PC-3 (cell line): Measurements from ENCODE around the gene MSTN. TPM values are rescaled to one million over a fixed set of nuclear protein-coding genes. Genes with fewer than 3 reads are reported as not detected.

Experiments used
- ATAC-seq: fragments of 200-7000 bp; cut with Tn5 transposase; 2 replicates; pipeline ENCODE4 v1.9.1; 2020; ENCODE audit warnings: mild to moderate bottlenecking, moderate library complexity
- BruUV-seq: library from RNA; stranded (reverse); fragments of 400-500 nt; replicated peaks from 2 replicates; lab custom pipeline; 2021; lab: Mats Ljungman, UMichigan
- CTCF ChIA-PET: fragments of 300-600 bp; sonication (Branson Sonifier 250); formaldehyde crosslinking; loops from one replicate; lab custom pipeline; 2022; ENCODE audit warnings: antibody characterized with exemption; lab: Charles Lee
- POLR2A ChIA-PET: fragments of 300-600 bp; sonication (Branson Sonifier 250); formaldehyde crosslinking; loops from one replicate; lab custom pipeline; 2022; ENCODE audit warnings: antibody characterized with exemption; ENCODE audit not compliant: unreplicated experiment; lab: Charles Lee
- DNase-seq: peaks from one replicate; pipeline ENCODE4 v3.0.0-alpha.2; 2015
- H2AFZ ChIP-seq: fragments of 300-600 bp; sonication (generic); 2 replicates; pipeline ENCODE4 v1.6.0; 2016; ENCODE audit warnings: antibody characterized with exemption, low read length
- H3F3A ChIP-seq: fragments of 300-600 bp; sonication (generic); one replicate; pipeline ENCODE4 v1.6.0; 2017; ENCODE audit warnings: antibody characterized with exemption, low read length, control low read depth, mild to moderate bottlenecking; ENCODE audit not compliant: unreplicated experiment
- H3K27ac ChIP-seq: fragments of 300-600 bp; sonication (generic); 2 replicates; pipeline ENCODE4 v1.5.1; 2016; ENCODE audit warnings: mild to moderate bottlenecking, low read length
- H3K27me3 ChIP-seq: fragments of 300-600 bp; sonication (generic); 2 replicates; pipeline ENCODE4 v1.6.1; 2016; ENCODE audit warnings: low read length, mixed read lengths
- H3K36me3 ChIP-seq: fragments of 300-600 bp; sonication (generic); 2 replicates; pipeline ENCODE4 v1.6.1; 2016; ENCODE audit warnings: low read depth, mixed run types, low read length, mixed read lengths
- H3K4me1 ChIP-seq: fragments of 300-600 bp; sonication (generic); 2 replicates; pipeline ENCODE4 v1.5.1; 2016; ENCODE audit warnings: low read length; ENCODE audit not compliant: insufficient read depth
- H3K4me2 ChIP-seq: fragments of 300-600 bp; sonication (generic); 2 replicates; pipeline ENCODE4 v1.6.0; 2016; ENCODE audit warnings: low read length
- H3K4me3 ChIP-seq: fragments of 300-600 bp; sonication (generic); 2 replicates; pipeline ENCODE4 v1.5.1; 2016; ENCODE audit warnings: mild to moderate bottlenecking, low read length, mixed read lengths
- H3K79me2 ChIP-seq: fragments of 300-600 bp; sonication (generic); 2 replicates; pipeline ENCODE4 v1.6.1; 2017; ENCODE audit warnings: low read length, mixed read lengths
- H3K9ac ChIP-seq: fragments of 300-600 bp; sonication (generic); 2 replicates; pipeline ENCODE4 v1.6.0; 2016; ENCODE audit warnings: mild to moderate bottlenecking, low read length
- H3K9me2 ChIP-seq: fragments of 300-600 bp; sonication (generic); replicated peaks from 2 replicates; pipeline ENCODE4 v1.6.1; 2016; ENCODE audit warnings: mixed run types, low read length, mixed read lengths
- H3K9me3 ChIP-seq: fragments of 300-600 bp; sonication (generic); 2 replicates; pipeline ENCODE4 v1.6.1; 2016; ENCODE audit warnings: low read length, mixed read lengths
- H4K20me1 ChIP-seq: fragments of 300-600 bp; sonication (generic); 2 replicates; pipeline ENCODE4 v1.6.1; 2016; ENCODE audit warnings: low read length, mixed read lengths
- CTCF ChIP-seq: fragments of 300-600 bp; sonication (generic); conservative IDR thresholded peaks from 2 replicates; pipeline ENCODE4 v1.5.1; 2017; ENCODE audit warnings: antibody characterized with exemption, low read depth, mild to moderate bottlenecking, low read length
- EZH2 ChIP-seq: fragments of 300-600 bp; sonication (generic); IDR thresholded peaks from one replicate; pipeline ENCODE4 v1.6.1; 2017; ENCODE audit warnings: antibody characterized with exemption, mild to moderate bottlenecking, low read length; ENCODE audit not compliant: unreplicated experiment
- EZH2phosphoT487 ChIP-seq: fragments of 300-600 bp; sonication (generic); IDR thresholded peaks from 2 replicates; pipeline ENCODE4 v1.6.1; 2018; ENCODE audit warnings: mild to moderate bottlenecking, antibody characterized with exemption, low read length, borderline replicate concordance
- intact Hi-C: fragments of 100-400 bp; cut with micrococcal nuclease; formaldehyde crosslinking; loops from 2 replicates; pipeline ENCODE4 v1.9.0; 2023
- total RNA-seq: library from RNA; depleted of rRNA; stranded (reverse); fragments of >200 nt; gene quantifications from 2 replicates; pipeline ENCODE4 v1.2.3, GENCODE V29; 2014

The MSTN gene
- total RNA-seq, 1 experiment from 2014 or later, result not detected

GRCh38 chr2:190068764-190069163 is 6.2 kb upstream of the MSTN start:
- H3K4me1 ChIP-seq, result no peaks in the 10 kb centered on the region
- H3K4me2 ChIP-seq, result no peak overlapping the region
- no peak overlapping the region for H3K9ac ChIP-seq
- POLR2A ChIA-PET, result no interaction called here
- no peak overlapping the region for H3K27ac ChIP-seq
- no peaks in the 10 kb centered on the region for H3K9me2 ChIP-seq
- no TSS peak for BruUV-seq
- no peak overlapping the region for H3K4me3 ChIP-seq
- TF ChIP-seq CTCF, result no peak
- no peak for TF ChIP-seq EZH2phosphoT487
- no peak for TF ChIP-seq EZH2
- DNase-seq (no peak), ATAC-seq (no peak)
- H2AFZ ChIP-seq, result no peak overlapping the region
- no peaks in the 10 kb centered on the region for H3K9me3 ChIP-seq
- no peaks in the 10 kb centered on the region for H3K79me2 ChIP-seq
- intact Hi-C loops, result no loop called here
- CTCF ChIA-PET, result no interaction called here
- no peaks in the 10 kb centered on the region for H3K36me3 ChIP-seq
- H3F3A ChIP-seq, result no peaks in the 10 kb centered on the region
- no peaks in the 10 kb centered on the region for H3K27me3 ChIP-seq
- H4K20me1 ChIP-seq, result no peaks in the 10 kb centered on the region

DNA sequence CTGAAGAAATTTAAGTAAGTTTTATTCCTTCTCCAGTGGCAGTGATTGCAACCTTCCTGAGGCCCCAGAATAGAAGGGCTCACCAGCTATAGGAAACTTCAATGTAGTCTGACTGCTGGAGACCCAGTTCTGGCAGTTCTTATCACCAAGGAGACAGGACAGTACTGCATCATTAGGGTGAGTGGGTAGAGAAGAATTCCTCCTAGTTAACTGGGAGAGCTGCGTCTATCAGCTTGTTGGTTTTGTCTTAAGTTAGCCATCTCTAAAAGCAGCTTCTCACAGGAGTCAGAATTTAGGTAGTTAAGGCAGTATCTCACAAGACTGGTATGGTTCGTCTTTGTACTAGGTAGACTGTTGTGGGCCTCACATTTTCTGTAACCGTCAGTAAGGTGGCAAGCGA is 3.3 kb upstream of the MSTN start:
- intact Hi-C loops, result no loop called here
- Histone ChIP-seq H2AFZ (no peak overlapping the region), H3K4me1 (no peaks in the 10 kb centered on the region), H3K36me3 (no peaks in the 10 kb centered on the region), H3K9me3 (no peaks in the 10 kb centered on the region), H3K9ac (no peak overlapping the region), H3K27ac (no peak overlapping the region), H3K79me2 (no peaks in the 10 kb centered on the region), H3K4me2 (no peak overlapping the region), H3K9me2 (no peaks in the 10 kb centered on the region), H3F3A (no peaks in the 10 kb centered on the region), H3K4me3 (no peak overlapping the region), H4K20me1 (no peaks in the 10 kb centered on the region), H3K27me3 (no peaks in the 10 kb centered on the region)
- TF ChIP-seq CTCF (no peak), EZH2 (no peak), EZH2phosphoT487 (no peak)
- ChIA-PET CTCF (no interaction called here), POLR2A (no interaction called here)
- BruUV-seq, result no TSS peak
- DNase-seq (no peak), ATAC-seq (no peak)

DNA sequence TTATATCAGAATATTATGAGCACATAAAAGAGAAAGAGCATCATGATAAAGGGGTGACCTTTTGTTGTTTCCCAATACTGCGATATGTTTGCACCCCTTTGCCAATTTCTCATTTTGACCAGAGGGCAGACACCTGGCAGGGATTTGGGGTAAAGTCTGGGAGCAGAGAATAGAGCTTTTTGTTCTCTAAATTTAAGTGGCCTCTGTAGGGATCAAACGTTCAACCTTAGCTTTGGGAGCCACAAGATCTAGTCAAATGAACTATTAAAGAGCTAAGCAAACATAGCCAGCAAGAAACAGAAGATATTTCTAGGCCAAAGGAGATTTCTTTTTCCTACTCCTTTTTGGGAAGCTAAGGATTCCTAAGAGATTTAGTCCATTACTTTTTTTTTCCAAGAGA is 1.1 kb upstream of the MSTN start:
- DNase-seq, result no peak
- no peaks in the 10 kb centered on the region for H3K4me1 ChIP-seq
- no peak overlapping the region for H3K4me3 ChIP-seq
- no peak overlapping the region for H2AFZ ChIP-seq
- no peak overlapping the region for H3K27ac ChIP-seq
- no peaks in the 10 kb centered on the region for H3K27me3 ChIP-seq
- TF ChIP-seq EZH2 (no peak), EZH2phosphoT487 (no peak), CTCF (no peak)
- intact Hi-C loops, result no loop called here
- no peaks in the 10 kb centered on the region for H3K9me3 ChIP-seq
- no peak overlapping the region for H3K4me2 ChIP-seq
- no peaks in the 10 kb centered on the region for H4K20me1 ChIP-seq
- BruUV-seq, result no TSS peak
- no peak for ATAC-seq
- H3K36me3 ChIP-seq, result no peaks in the 10 kb centered on the region
- no peaks in the 10 kb centered on the region for H3K79me2 ChIP-seq
- H3K9ac ChIP-seq, result no peak overlapping the region
- no peaks in the 10 kb centered on the region for H3K9me2 ChIP-seq
- no peaks in the 10 kb centered on the region for H3F3A ChIP-seq
- ChIA-PET CTCF (no interaction called here), POLR2A (no interaction called here)
